Coronary artery (tissue), 2 donors: Measurements from ENCODE around the gene CPXM1.

Source experiments
- DNase-seq: peaks from one replicate; pipeline ENCODE4 v3.0.0-alpha.2; 2017; ENCODE audit warnings: low spot score
- H3K27ac ChIP-seq, 2 donors: fragments of 200-600 bp; sonication (generic); one replicate each; pipeline ENCODE4 v1.5.1; 2016 to 2019
- H3K4me3 ChIP-seq: fragments of 200-600 bp; sonication (generic); 2 replicates; pipeline ENCODE4 v1.5.1; 2016; ENCODE audit warnings: mild to moderate bottlenecking, moderate library complexity
- CTCF ChIP-seq: fragments of 200-600 bp; sonication (generic); IDR thresholded peaks from one replicate; pipeline ENCODE4 v1.5.1; 2019; ENCODE audit warnings: antibody characterized with exemption

CPXM1 gene

GRCh38 chr20:2752567-2753460 is 47.6 kb downstream of the CPXM1 start:
- Histone ChIP-seq H3K4me3 (peak overlapping the region; percentile 72), H3K27ac (no peak overlapping the region)
- TF ChIP-seq CTCF, result no peak
- DNase-seq, result no peak

GRCh38 chr20:2751878-2752566 is 48.4 kb downstream of the CPXM1 start:
- peak overlapping the region in 1 of 2 donors; percentile 33 for H3K27ac ChIP-seq
- peak overlapping the region; percentile 72 for H3K4me3 ChIP-seq
- no peak for TF ChIP-seq CTCF
- peak; percentile 72 for DNase-seq

GRCh38 chr20:2751347-2751877 is 49.0 kb downstream of the CPXM1 start:
- TF ChIP-seq CTCF, result no peak
- no peak for DNase-seq
- Histone ChIP-seq H3K4me3 (peak overlapping the region; percentile 72), H3K27ac (peak overlapping the region in 1 of 2 donors; percentile 33)

- H3K27ac ChIP-seq, result no peak overlapping the region
- peak overlapping the region; percentile 72 for H3K4me3 ChIP-seq
- peak; percentile 78 for DNase-seq
- TF ChIP-seq CTCF, result no peak
Measured at GRCh38 chr20:2750491-2751251, 49.8 kb downstream of the CPXM1 start.

- H3K27ac ChIP-seq, result no peak overlapping the region
- TF ChIP-seq CTCF, result no peak
- H3K4me3 ChIP-seq, result peak overlapping the region; percentile 72
- DNase-seq, result peak; percentile 72
Measured at GRCh38 chr20:2749951-2750490, 50.4 kb downstream of the CPXM1 start.

- no peak for TF ChIP-seq CTCF
- Histone ChIP-seq H3K27ac (no peak overlapping the region), H3K4me3 (no peak overlapping the region)
- peak; percentile 71 for DNase-seq
Measured at GRCh38 chr20:2749343-2749950, 51.0 kb downstream of the CPXM1 start.
